DOHH2 (cell line): ENCODE data around the gene PPP3CA.

Source experiments
- EZH2phosphoT487 ChIP-seq: fragments of 200-600 bp; sonication (generic); IDR thresholded peaks from 2 replicates; pipeline ENCODE4 v1.6.1; 2017; ENCODE audit warnings: borderline replicate concordance, mild to moderate bottlenecking, antibody characterized with exemption, low read length, moderate library complexity, mixed read lengths
- TF ChIP-seq, protein P1 (sequence below): fragments of 200-600 bp; sonication (generic); IDR thresholded peaks from one replicate; pipeline ENCODE4 v1.5.1; 2014; ENCODE audit warnings: antibody characterized with exemption, mild to moderate bottlenecking, low read depth, low read length; ENCODE audit not compliant: poor library complexity, severe bottlenecking

- TF ChIP-seq, protein P1, sequence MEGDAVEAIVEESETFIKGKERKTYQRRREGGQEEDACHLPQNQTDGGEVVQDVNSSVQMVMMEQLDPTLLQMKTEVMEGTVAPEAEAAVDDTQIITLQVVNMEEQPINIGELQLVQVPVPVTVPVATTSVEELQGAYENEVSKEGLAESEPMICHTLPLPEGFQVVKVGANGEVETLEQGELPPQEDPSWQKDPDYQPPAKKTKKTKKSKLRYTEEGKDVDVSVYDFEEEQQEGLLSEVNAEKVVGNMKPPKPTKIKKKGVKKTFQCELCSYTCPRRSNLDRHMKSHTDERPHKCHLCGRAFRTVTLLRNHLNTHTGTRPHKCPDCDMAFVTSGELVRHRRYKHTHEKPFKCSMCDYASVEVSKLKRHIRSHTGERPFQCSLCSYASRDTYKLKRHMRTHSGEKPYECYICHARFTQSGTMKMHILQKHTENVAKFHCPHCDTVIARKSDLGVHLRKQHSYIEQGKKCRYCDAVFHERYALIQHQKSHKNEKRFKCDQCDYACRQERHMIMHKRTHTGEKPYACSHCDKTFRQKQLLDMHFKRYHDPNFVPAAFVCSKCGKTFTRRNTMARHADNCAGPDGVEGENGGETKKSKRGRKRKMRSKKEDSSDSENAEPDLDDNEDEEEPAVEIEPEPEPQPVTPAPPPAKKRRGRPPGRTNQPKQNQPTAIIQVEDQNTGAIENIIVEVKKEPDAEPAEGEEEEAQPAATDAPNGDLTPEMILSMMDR = no peak
- TF ChIP-seq EZH2phosphoT487 = no peak
Measured at GRCh38 chr4:101251261-101251660, 96.1 kb downstream of the PPP3CA start.
